ENCODE measurements around the gene NPB. TPM values are rescaled to one million over a fixed set of nuclear protein-coding genes. Genes with fewer than 3 reads are reported as not detected.
A peak's percentile ranks its signal among the peaks of the same experiment; 100 is the strongest.

NPB gene
- total RNA-seq, 1 experiment from 2014 or later = not detected

- H3K4me2 ChIP-seq (ENCODE audit: low read depth, low read length, poor library complexity, severe bottlenecking) = peak overlapping the region; percentile 92
These were observed 12.9 kb upstream of the NPB start for GRCh38 chr17:81888988-81889595.

GRCh38 chr17:81889602-81890001, 12.4 kb upstream of the NPB start:
- H4K20me1 ChIP-seq (ENCODE audit: insufficient read depth, low read depth, low read length) = peaks cover 33% of the 10 kb centered on the region
- peak overlapping the region; percentile 79 for H3K4me3 ChIP-seq (ENCODE audit: low read length)
- H3K79me2 ChIP-seq (ENCODE audit: low read length) = peaks cover 62% of the 10 kb centered on the region
- peaks cover 20% of the 10 kb centered on the region for H3K4me1 ChIP-seq (ENCODE audit: low read length)
- H3K27ac ChIP-seq (ENCODE audit: low read length) = no peak overlapping the region
- no peaks in the 10 kb centered on the region for H3K9me3 ChIP-seq (ENCODE audit: low read length)
- H3K27me3 ChIP-seq (ENCODE audit: low read length) = no peaks in the 10 kb centered on the region
- peaks cover 51% of the 10 kb centered on the region for H3K36me3 ChIP-seq (ENCODE audit: insufficient read depth, low read length)
- no peaks in the 10 kb centered on the region for H3K9me2 ChIP-seq (replicated peaks; ENCODE audit: insufficient read depth, low read length)
- H3K9ac ChIP-seq (ENCODE audit: low read length) = peak overlapping the region; percentile 83
- no peak overlapping the region for H2AFZ ChIP-seq (ENCODE audit: low read length)
- no peak for DNase-seq
- peak overlapping the region; percentile 92 for H3K4me2 ChIP-seq (ENCODE audit: low read depth, low read length, poor library complexity, severe bottlenecking)

More at GRCh38 chr17:81888988-81889595, 12.9 kb upstream of the NPB start:
- H3K9me3 ChIP-seq (ENCODE audit: low read length) = no peaks in the 10 kb centered on the region
- no peak overlapping the region for H2AFZ ChIP-seq (ENCODE audit: low read length)
- peaks cover 33% of the 10 kb centered on the region for H4K20me1 ChIP-seq (ENCODE audit: insufficient read depth, low read depth, low read length)
- H3K36me3 ChIP-seq (ENCODE audit: insufficient read depth, low read length) = peaks cover 53% of the 10 kb centered on the region
- 0 out of 2 replicates have a peak overlapping the region, but pooled peaks have one; percentile 83 for H3K9ac ChIP-seq (ENCODE audit: low read length)
- no peak overlapping the region for H3K4me3 ChIP-seq (ENCODE audit: low read length)
- no peak overlapping the region for H3K27ac ChIP-seq (ENCODE audit: low read length)
- H3K79me2 ChIP-seq (ENCODE audit: low read length) = peaks cover 62% of the 10 kb centered on the region
- H3K27me3 ChIP-seq (ENCODE audit: low read length) = no peaks in the 10 kb centered on the region
- peaks cover 20% of the 10 kb centered on the region for H3K4me1 ChIP-seq (ENCODE audit: low read length)
- no peaks in the 10 kb centered on the region for H3K9me2 ChIP-seq (replicated peaks; ENCODE audit: insufficient read depth, low read length)
- DNase-seq = no peak

DNA sequence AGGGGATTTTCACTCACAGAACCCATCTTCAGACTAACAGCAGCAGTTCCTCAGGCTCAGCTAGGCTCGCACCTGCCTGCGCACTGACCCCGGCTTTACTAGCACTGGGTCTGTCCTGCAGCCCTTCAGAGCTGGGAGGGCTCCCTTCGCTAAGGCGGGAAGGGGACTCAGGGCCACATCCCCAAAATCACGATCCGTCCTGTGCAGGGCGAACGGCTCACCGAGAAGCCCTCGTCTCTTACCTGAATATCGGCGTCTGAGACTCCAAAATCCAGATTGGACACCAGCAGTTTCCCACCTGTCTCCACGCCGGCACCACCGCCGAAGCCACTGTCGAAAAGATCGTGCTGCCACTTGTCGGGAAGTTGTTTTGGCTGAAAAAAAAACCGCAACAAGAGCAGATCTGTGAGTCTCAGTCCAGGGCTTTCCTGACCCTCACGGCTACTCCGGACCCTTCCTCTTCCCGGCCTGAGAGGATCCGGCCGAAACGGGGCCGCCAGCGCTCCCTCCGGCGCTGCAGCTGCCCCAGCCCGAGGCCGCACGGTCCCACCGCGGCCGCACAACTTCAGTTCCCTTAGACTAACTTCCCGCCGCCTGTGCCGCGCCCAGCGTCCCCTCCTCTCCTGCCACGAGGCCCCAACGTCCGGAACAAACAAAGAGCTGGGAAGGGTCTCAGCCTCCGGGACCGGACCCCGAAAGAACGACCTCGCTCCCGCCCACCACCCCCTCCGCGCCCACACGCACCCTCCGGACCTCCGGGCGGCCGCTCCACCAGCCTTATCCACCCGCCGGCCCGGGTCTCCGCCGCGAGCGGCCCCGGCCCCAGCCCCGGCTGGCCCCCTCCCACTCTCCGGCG, 11.4 kb upstream of the NPB start:
- Histone ChIP-seq H3K4me1 (ENCODE audit: low read length) (peaks cover 20% of the 10 kb centered on the region), H3K27me3 (ENCODE audit: low read length) (no peaks in the 10 kb centered on the region), H3K4me2 (ENCODE audit: low read depth, low read length, poor library complexity, severe bottlenecking) (peak overlapping the region; percentile 92), H3K9ac (ENCODE audit: low read length) (peak overlapping the region; percentile 83), H3K9me2 (replicated peaks; ENCODE audit: insufficient read depth, low read length) (no peaks in the 10 kb centered on the region), H3K9me3 (ENCODE audit: low read length) (no peaks in the 10 kb centered on the region), H2AFZ (ENCODE audit: low read length) (no peak overlapping the region), H4K20me1 (ENCODE audit: insufficient read depth, low read depth, low read length) (peaks cover 31% of the 10 kb centered on the region), H3K79me2 (ENCODE audit: low read length) (peaks cover 57% of the 10 kb centered on the region), H3K4me3 (ENCODE audit: low read length) (peak overlapping the region; percentile 79), H3K36me3 (ENCODE audit: insufficient read depth, low read length) (peaks cover 44% of the 10 kb centered on the region), H3K27ac (ENCODE audit: low read length) (peak overlapping the region; percentile 48)
- DNase-seq = peak; percentile 80

DNA sequence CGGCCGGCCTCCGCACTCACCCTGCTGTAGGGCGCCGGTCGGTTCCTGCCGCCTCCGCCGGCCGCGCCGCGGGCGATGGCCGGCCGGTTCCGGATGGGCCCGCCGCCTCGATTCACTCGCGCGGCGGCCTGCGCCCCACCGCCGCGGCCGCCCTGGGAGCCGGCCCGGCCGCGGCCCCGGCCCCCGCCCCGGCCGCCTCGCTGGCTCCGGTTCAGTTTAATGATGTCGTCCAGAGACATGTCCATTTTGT, 10.8 kb upstream of the NPB start:
- H2AFZ ChIP-seq (ENCODE audit: low read length) = no peak overlapping the region
- H3K79me2 ChIP-seq (ENCODE audit: low read length) = peaks cover 51% of the 10 kb centered on the region
- peak overlapping the region; percentile 48; the same call in 1 of the 2 replicates for H3K27ac ChIP-seq (ENCODE audit: low read length)
- no peaks in the 10 kb centered on the region for H3K27me3 ChIP-seq (ENCODE audit: low read length)
- H3K4me1 ChIP-seq (ENCODE audit: low read length) = peaks cover 20% of the 10 kb centered on the region
- H3K4me3 ChIP-seq (ENCODE audit: low read length) = peak overlapping the region; percentile 96
- no peaks in the 10 kb centered on the region for H3K9me2 ChIP-seq (replicated peaks; ENCODE audit: insufficient read depth, low read length)
- H3K4me2 ChIP-seq (ENCODE audit: low read depth, low read length, poor library complexity, severe bottlenecking) = peak overlapping the region; percentile 92
- no peak for DNase-seq
- peaks cover 29% of the 10 kb centered on the region for H4K20me1 ChIP-seq (ENCODE audit: insufficient read depth, low read depth, low read length)
- H3K9ac ChIP-seq (ENCODE audit: low read length) = peak overlapping the region; percentile 83
- H3K36me3 ChIP-seq (ENCODE audit: insufficient read depth, low read length) = peaks cover 38% of the 10 kb centered on the region
- no peaks in the 10 kb centered on the region for H3K9me3 ChIP-seq (ENCODE audit: low read length)

GRCh38 chr17:81895400-81895799, 6.6 kb upstream of the NPB start:
- Histone ChIP-seq H2AFZ (ENCODE audit: low read length) (no peak overlapping the region), H3K27me3 (ENCODE audit: low read length) (no peaks in the 10 kb centered on the region), H3K36me3 (ENCODE audit: insufficient read depth, low read length) (peaks cover 1% of the 10 kb centered on the region; the same call in 1 of the 2 replicates), H3K79me2 (ENCODE audit: low read length) (peaks cover 19% of the 10 kb centered on the region), H3K4me2 (ENCODE audit: low read depth, low read length, poor library complexity, severe bottlenecking) (no peak overlapping the region), H3K9me3 (ENCODE audit: low read length) (no peaks in the 10 kb centered on the region), H3K4me3 (ENCODE audit: low read length) (no peak overlapping the region), H3K9ac (ENCODE audit: low read length) (no peak overlapping the region), H3K27ac (ENCODE audit: low read length) (no peak overlapping the region), H3K9me2 (replicated peaks; ENCODE audit: insufficient read depth, low read length) (no peaks in the 10 kb centered on the region), H4K20me1 (ENCODE audit: insufficient read depth, low read depth, low read length) (peaks cover 8% of the 10 kb centered on the region; the same call in 1 of the 2 replicates), H3K4me1 (ENCODE audit: low read length) (peaks cover 10% of the 10 kb centered on the region)
- DNase-seq = no peak

DNA sequence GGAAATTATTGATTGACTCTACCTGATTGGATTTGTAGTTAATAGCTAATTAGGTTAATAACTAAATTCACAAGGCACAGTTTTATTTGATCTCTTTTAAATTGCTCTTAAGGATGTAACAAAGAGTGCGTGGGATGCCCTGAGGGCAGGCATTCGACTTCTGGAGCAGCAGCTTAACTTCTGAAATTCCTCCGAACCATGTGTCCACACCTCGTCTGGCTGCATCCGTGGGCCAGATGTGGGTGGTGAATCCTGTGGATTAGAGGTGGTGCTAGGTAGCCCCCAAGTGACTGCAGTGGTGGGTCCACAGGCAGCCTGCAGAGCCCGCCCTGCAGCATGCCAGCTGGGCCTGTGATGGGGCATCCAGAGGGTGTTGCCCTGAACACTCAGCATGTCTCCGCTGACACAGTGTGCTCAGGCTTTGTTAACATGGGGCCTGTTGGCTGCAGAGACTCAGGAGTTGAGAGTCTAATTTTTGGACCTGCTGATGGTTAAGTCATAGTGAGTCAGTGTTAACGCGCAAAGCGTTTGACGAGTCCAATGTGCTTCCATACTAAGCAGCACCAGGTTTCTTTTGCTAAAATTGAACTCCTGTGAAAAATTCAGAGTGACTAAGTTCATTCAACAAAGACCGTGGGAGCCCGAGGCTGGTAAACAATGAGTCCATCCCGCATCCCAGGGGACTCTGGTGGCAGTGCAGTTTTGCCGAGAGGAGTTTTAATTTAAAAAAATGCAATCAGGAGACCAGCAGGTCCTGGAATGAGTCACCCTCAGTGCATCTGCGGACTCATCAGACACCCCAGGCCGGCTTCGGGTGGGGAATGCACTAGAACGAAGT, 3.8 kb upstream of the NPB start:
- no peaks in the 10 kb centered on the region for H3K9me3 ChIP-seq (ENCODE audit: low read length)
- H3K79me2 ChIP-seq (ENCODE audit: low read length) = 0 out of 2 replicates have a peak, but pooled peaks cover 2% of the 10 kb centered on the region
- H4K20me1 ChIP-seq (ENCODE audit: insufficient read depth, low read depth, low read length) = 0 out of 2 replicates have a peak, but pooled peaks cover 12% of the 10 kb centered on the region
- H3K9ac ChIP-seq (ENCODE audit: low read length) = no peak overlapping the region
- H3K4me3 ChIP-seq (ENCODE audit: low read length) = no peak overlapping the region
- no peaks in the 10 kb centered on the region for H3K36me3 ChIP-seq (ENCODE audit: insufficient read depth, low read length)
- no peak overlapping the region for H3K27ac ChIP-seq (ENCODE audit: low read length)
- H3K4me2 ChIP-seq (ENCODE audit: low read depth, low read length, poor library complexity, severe bottlenecking) = no peak overlapping the region
- no peak overlapping the region for H2AFZ ChIP-seq (ENCODE audit: low read length)
- no peaks in the 10 kb centered on the region for H3K9me2 ChIP-seq (replicated peaks; ENCODE audit: insufficient read depth, low read length)
- H3K27me3 ChIP-seq (ENCODE audit: low read length) = no peaks in the 10 kb centered on the region
- DNase-seq = no peak
- H3K4me1 ChIP-seq (ENCODE audit: low read length) = no peaks in the 10 kb centered on the region; the same call in 1 of the 2 replicates

- Histone ChIP-seq H3K9me3 (ENCODE audit: low read length) (no peaks in the 10 kb centered on the region), H3K4me2 (ENCODE audit: low read depth, low read length, poor library complexity, severe bottlenecking) (no peak overlapping the region), H3K4me3 (ENCODE audit: low read length) (no peak overlapping the region), H3K36me3 (ENCODE audit: insufficient read depth, low read length) (no peaks in the 10 kb centered on the region), H3K27ac (ENCODE audit: low read length) (no peak overlapping the region), H3K27me3 (ENCODE audit: low read length) (no peaks in the 10 kb centered on the region), H4K20me1 (ENCODE audit: insufficient read depth, low read depth, low read length) (0 out of 2 replicates have a peak, but pooled peaks cover 14% of the 10 kb centered on the region), H3K4me1 (ENCODE audit: low read length) (no peaks in the 10 kb centered on the region; the same call in 1 of the 2 replicates), H3K79me2 (ENCODE audit: low read length) (0 out of 2 replicates have a peak, but pooled peaks cover under 1% of the 10 kb centered on the region), H3K9me2 (replicated peaks; ENCODE audit: insufficient read depth, low read length) (no peaks in the 10 kb centered on the region), H2AFZ (ENCODE audit: low read length) (no peak overlapping the region), H3K9ac (ENCODE audit: low read length) (no peak overlapping the region)
- DNase-seq = no peak
These were observed 3.2 kb upstream of the NPB start for GRCh38 chr17:81898885-81899284.

All from Karpas-422 (cell line).